GM19240 (cell line): ENCODE results near the gene ADAMTS7.
A peak's percentile ranks its signal among the peaks of the same experiment; 100 is the strongest.
"Not testable (repeated sequence)": the region's sequence is repeated elsewhere in the genome, so short reads cannot be mapped to it uniquely, and the experiment has no call there.

ENCODE experiments used
- DNase-seq: peaks from one replicate; pipeline ENCODE4 v3.0.0; 2011; ENCODE audit warnings: low spot score; ENCODE audit not compliant: insufficient read length

ADAMTS7 gene

GRCh38 chr15:78811124-78811824 is at the start of gene ADAMTS7:
Gene ADAMTS7, minus strand, starts transcription at chr15:78811464. Its CDS starts 244 bp downstream, at chr15:78811220.
- peak; percentile 83 for DNase-seq

- DNase-seq = no peak
Measured at GRCh38 chr15:78859971-78860719, 48.9 kb upstream of the ADAMTS7 start.

GRCh38 chr15:78855746-78856145 is 44.5 kb upstream of the ADAMTS7 start:
- no peak for DNase-seq

- DNase-seq = no peak
Measured at GRCh38 chr15:78854833-78855372, 43.6 kb upstream of the ADAMTS7 start.

GRCh38 chr15:78853500-78853899 is 42.2 kb upstream of the ADAMTS7 start:
- DNase-seq = no peak

GRCh38 chr15:78850941-78851755 is 39.9 kb upstream of the ADAMTS7 start:
- DNase-seq = no peak

GRCh38 chr15:78850352-78850751 is 39.1 kb upstream of the ADAMTS7 start:
- DNase-seq = no peak

GRCh38 chr15:78847387-78847906 is 36.2 kb upstream of the ADAMTS7 start:
- not testable (repeated sequence) for DNase-seq

- DNase-seq = not testable (repeated sequence)
Measured at GRCh38 chr15:78846906-78847305, 35.6 kb upstream of the ADAMTS7 start.

GRCh38 chr15:78842519-78842918 is 31.3 kb upstream of the ADAMTS7 start:
- no peak for DNase-seq

GRCh38 chr15:78841891-78842290 is 30.6 kb upstream of the ADAMTS7 start:
- DNase-seq = no peak

- no peak for DNase-seq
Measured at GRCh38 chr15:78841376-78841706, 30.1 kb upstream of the ADAMTS7 start.

GRCh38 chr15:78840661-78841375 is 29.6 kb upstream of the ADAMTS7 start:
- DNase-seq = peak; percentile 42

GRCh38 chr15:78839151-78839550 is 27.9 kb upstream of the ADAMTS7 start:
- not testable (repeated sequence) for DNase-seq

- no peak for DNase-seq
Measured at GRCh38 chr15:78838489-78838888, 27.2 kb upstream of the ADAMTS7 start.

- DNase-seq = no peak
Measured at GRCh38 chr15:78837543-78837942, 26.3 kb upstream of the ADAMTS7 start.

- DNase-seq = no peak
Measured at GRCh38 chr15:78837131-78837530, 25.9 kb upstream of the ADAMTS7 start.

GRCh38 chr15:78836333-78836732 is 25.1 kb upstream of the ADAMTS7 start:
- DNase-seq = no peak

GRCh38 chr15:78831229-78832207 is 20.3 kb upstream of the ADAMTS7 start:
- DNase-seq = no peak
